ENCODE results near the gene SGIP1.

The SGIP1 gene

GRCh38 chr1:66605419-66605997, 71.6 kb downstream of the SGIP1 start:
- no peak overlapping the region for H3K4me3 ChIP-seq (ENCODE audit: low read length)
- H3K36me3 ChIP-seq (ENCODE audit: insufficient read depth, low read length) = no peaks in the 10 kb centered on the region
- no peaks in the 10 kb centered on the region for H3K4me1 ChIP-seq (ENCODE audit: insufficient read depth, low read length)
- no peaks in the 10 kb centered on the region for H3K9me3 ChIP-seq (ENCODE audit: low read length)
- H3K27me3 ChIP-seq (ENCODE audit: insufficient read depth, low read length) = peaks cover 2% of the 10 kb centered on the region
- H2AFZ ChIP-seq (ENCODE audit: low read depth, low read length) = no peak overlapping the region

DNA sequence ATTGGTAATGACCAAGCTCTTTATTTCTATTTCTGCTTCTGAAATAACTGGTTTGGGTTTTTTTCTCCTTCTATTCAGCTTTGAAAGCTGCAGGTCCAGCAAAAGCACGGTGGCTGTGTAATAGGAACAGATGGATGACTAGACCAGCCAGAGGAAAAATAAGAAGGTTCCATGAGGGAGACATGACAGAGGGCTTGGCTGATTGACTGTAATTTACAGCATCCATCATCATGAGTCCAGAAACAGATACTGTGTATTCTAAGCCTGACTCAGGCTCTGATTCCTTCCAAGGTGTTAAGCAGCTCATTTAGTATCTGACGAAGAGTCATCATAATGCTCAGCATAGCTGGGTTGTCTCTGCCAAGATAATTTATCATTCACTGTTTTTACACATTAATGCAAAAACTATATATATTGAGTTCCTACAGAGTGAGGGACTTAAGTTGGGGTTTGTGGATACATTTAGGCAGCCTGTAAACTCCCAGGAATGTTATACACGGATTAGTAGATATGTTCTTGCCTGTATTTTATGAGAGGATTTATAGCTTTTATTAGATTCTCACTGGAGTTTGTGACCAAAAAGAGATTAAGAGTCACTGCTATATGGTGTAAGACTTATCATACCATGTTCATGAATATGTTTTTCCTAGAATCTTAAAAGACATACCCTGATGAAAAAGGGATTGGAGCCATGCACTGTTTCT, 72.6 kb downstream of the SGIP1 start:
- Histone ChIP-seq H3K4me1 (ENCODE audit: insufficient read depth, low read length) (no peaks in the 10 kb centered on the region), H3K9me3 (ENCODE audit: low read length) (no peaks in the 10 kb centered on the region), H3K36me3 (ENCODE audit: insufficient read depth, low read length) (no peaks in the 10 kb centered on the region), H3K4me3 (ENCODE audit: low read length) (no peak overlapping the region), H3K27me3 (ENCODE audit: insufficient read depth, low read length) (peaks cover 2% of the 10 kb centered on the region), H2AFZ (ENCODE audit: low read depth, low read length) (no peak overlapping the region)

- Histone ChIP-seq H3K27me3 (ENCODE audit: insufficient read depth, low read length) (peaks cover 2% of the 10 kb centered on the region), H2AFZ (ENCODE audit: low read depth, low read length) (no peak overlapping the region), H3K4me3 (ENCODE audit: low read length) (no peak overlapping the region), H3K4me1 (ENCODE audit: insufficient read depth, low read length) (no peaks in the 10 kb centered on the region), H3K36me3 (ENCODE audit: insufficient read depth, low read length) (no peaks in the 10 kb centered on the region), H3K9me3 (ENCODE audit: low read length) (no peaks in the 10 kb centered on the region)
Measured at GRCh38 chr1:66607458-66607857, 73.5 kb downstream of the SGIP1 start.

GRCh38 chr1:66613187-66613586, 79.2 kb downstream of the SGIP1 start:
- Histone ChIP-seq H3K27me3 (ENCODE audit: insufficient read depth, low read length) (no peaks in the 10 kb centered on the region), H3K4me3 (ENCODE audit: low read length) (no peak overlapping the region), H3K4me1 (ENCODE audit: insufficient read depth, low read length) (no peaks in the 10 kb centered on the region), H2AFZ (ENCODE audit: low read depth, low read length) (no peak overlapping the region), H3K9me3 (ENCODE audit: low read length) (no peaks in the 10 kb centered on the region), H3K36me3 (ENCODE audit: insufficient read depth, low read length) (no peaks in the 10 kb centered on the region)

- Histone ChIP-seq H3K4me3 (ENCODE audit: low read length) (no peak overlapping the region), H3K9me3 (ENCODE audit: low read length) (no peaks in the 10 kb centered on the region), H3K27me3 (ENCODE audit: insufficient read depth, low read length) (no peaks in the 10 kb centered on the region), H2AFZ (ENCODE audit: low read depth, low read length) (no peak overlapping the region), H3K4me1 (ENCODE audit: insufficient read depth, low read length) (no peaks in the 10 kb centered on the region), H3K36me3 (ENCODE audit: insufficient read depth, low read length) (no peaks in the 10 kb centered on the region)
Measured at GRCh38 chr1:66617362-66618184, 83.6 kb downstream of the SGIP1 start.

DNA sequence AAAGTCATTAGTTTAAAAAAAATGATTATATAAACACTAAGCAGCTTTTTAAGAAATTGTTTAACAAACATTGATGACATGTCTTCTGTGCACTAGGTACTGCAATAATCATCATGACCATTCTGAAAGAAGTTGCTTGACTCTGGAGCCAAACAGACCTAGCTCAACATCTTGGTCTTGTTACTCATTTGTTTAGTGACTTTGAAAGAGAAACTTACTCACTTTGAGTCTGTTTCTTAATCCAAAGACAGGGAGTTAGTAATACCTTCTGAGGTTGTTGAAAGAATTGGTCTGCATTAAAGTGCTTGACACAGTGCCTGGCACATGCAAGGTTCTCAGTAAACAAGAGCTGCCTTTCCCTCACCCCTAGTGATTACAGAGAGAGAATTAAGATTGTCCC, 84.4 kb downstream of the SGIP1 start:
- Histone ChIP-seq H3K9me3 (ENCODE audit: low read length) (no peaks in the 10 kb centered on the region), H3K36me3 (ENCODE audit: insufficient read depth, low read length) (no peaks in the 10 kb centered on the region), H3K27me3 (ENCODE audit: insufficient read depth, low read length) (no peaks in the 10 kb centered on the region), H2AFZ (ENCODE audit: low read depth, low read length) (no peak overlapping the region), H3K4me3 (ENCODE audit: low read length) (no peak overlapping the region), H3K4me1 (ENCODE audit: insufficient read depth, low read length) (no peaks in the 10 kb centered on the region)

DNA sequence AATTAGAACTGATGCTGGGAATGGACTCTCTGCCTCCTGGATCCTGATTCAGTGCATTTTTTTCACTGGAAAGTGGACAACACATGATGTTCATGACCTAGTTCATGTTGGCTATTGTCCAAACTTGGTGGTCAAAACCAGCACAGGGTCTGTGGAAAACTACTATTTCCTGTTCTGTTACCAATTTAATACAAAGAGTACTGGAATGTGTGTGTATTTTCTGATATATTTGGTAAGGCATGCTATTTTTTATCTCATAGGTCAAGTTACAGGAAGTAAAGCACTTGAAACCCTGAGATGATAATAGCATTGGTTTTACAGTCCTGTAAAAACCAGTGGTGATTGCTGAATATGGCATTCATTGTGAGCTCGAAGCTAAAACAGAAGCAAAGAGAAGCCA, 89.9 kb downstream of the SGIP1 start:
- Histone ChIP-seq H3K27me3 (ENCODE audit: insufficient read depth, low read length) (no peaks in the 10 kb centered on the region), H3K4me1 (ENCODE audit: insufficient read depth, low read length) (no peaks in the 10 kb centered on the region), H3K4me3 (ENCODE audit: low read length) (no peak overlapping the region), H3K9me3 (ENCODE audit: low read length) (no peaks in the 10 kb centered on the region), H2AFZ (ENCODE audit: low read depth, low read length) (no peak overlapping the region), H3K36me3 (ENCODE audit: insufficient read depth, low read length) (no peaks in the 10 kb centered on the region)

- no peaks in the 10 kb centered on the region for H3K9me3 ChIP-seq (ENCODE audit: low read length)
Measured at GRCh38 chr1:66624412-66625060, 90.6 kb downstream of the SGIP1 start.

GRCh38 chr1:66626261-66626660, 92.3 kb downstream of the SGIP1 start:
- H3K27me3 ChIP-seq (ENCODE audit: insufficient read depth, low read length) = no peaks in the 10 kb centered on the region
- H3K9me3 ChIP-seq (ENCODE audit: low read length) = no peaks in the 10 kb centered on the region
- no peak overlapping the region for H2AFZ ChIP-seq (ENCODE audit: low read depth, low read length)
- H3K4me3 ChIP-seq (ENCODE audit: low read length) = no peak overlapping the region
- no peaks in the 10 kb centered on the region for H3K4me1 ChIP-seq (ENCODE audit: insufficient read depth, low read length)
- no peaks in the 10 kb centered on the region for H3K36me3 ChIP-seq (ENCODE audit: insufficient read depth, low read length)

More at GRCh38 chr1:66624412-66625060, 90.6 kb downstream of the SGIP1 start:
- Histone ChIP-seq H2AFZ (ENCODE audit: low read depth, low read length) (no peak overlapping the region), H3K27me3 (ENCODE audit: insufficient read depth, low read length) (no peaks in the 10 kb centered on the region), H3K4me3 (ENCODE audit: low read length) (no peak overlapping the region), H3K4me1 (ENCODE audit: insufficient read depth, low read length) (no peaks in the 10 kb centered on the region), H3K36me3 (ENCODE audit: insufficient read depth, low read length) (no peaks in the 10 kb centered on the region)

DNA sequence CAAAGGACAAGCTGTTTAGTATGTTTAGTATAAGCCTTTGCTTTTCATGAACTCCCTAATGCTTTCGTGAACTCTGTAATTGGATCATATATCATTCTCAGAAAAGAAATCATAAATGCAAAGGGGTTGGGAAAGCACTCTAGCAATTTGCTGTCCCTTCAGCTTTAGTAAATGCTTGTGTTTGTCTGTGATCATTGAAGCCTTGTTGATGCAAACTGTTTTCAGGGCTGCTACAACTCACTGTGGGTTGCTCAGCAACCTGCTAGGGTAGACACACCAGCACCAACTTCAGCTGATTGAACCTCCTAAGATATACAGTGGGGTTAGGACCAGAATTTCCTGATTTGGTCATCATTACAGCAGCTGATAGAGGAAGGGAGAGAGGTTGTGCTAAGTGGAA, 95.0 kb downstream of the SGIP1 start:
- Histone ChIP-seq H3K4me1 (ENCODE audit: insufficient read depth, low read length) (no peaks in the 10 kb centered on the region), H3K4me3 (ENCODE audit: low read length) (no peak overlapping the region), H3K27me3 (ENCODE audit: insufficient read depth, low read length) (no peaks in the 10 kb centered on the region), H2AFZ (ENCODE audit: low read depth, low read length) (no peak overlapping the region), H3K36me3 (ENCODE audit: insufficient read depth, low read length) (no peaks in the 10 kb centered on the region), H3K9me3 (ENCODE audit: low read length) (no peaks in the 10 kb centered on the region)

GRCh38 chr1:66633159-66633558, 99.2 kb downstream of the SGIP1 start:
- H3K27me3 ChIP-seq (ENCODE audit: insufficient read depth, low read length) = no peaks in the 10 kb centered on the region
- no peaks in the 10 kb centered on the region for H3K4me1 ChIP-seq (ENCODE audit: insufficient read depth, low read length)
- no peak overlapping the region for H3K4me3 ChIP-seq (ENCODE audit: low read length)
- no peaks in the 10 kb centered on the region for H3K9me3 ChIP-seq (ENCODE audit: low read length)
- no peak overlapping the region for H2AFZ ChIP-seq (ENCODE audit: low read depth, low read length)
- no peaks in the 10 kb centered on the region for H3K36me3 ChIP-seq (ENCODE audit: insufficient read depth, low read length)

DNA sequence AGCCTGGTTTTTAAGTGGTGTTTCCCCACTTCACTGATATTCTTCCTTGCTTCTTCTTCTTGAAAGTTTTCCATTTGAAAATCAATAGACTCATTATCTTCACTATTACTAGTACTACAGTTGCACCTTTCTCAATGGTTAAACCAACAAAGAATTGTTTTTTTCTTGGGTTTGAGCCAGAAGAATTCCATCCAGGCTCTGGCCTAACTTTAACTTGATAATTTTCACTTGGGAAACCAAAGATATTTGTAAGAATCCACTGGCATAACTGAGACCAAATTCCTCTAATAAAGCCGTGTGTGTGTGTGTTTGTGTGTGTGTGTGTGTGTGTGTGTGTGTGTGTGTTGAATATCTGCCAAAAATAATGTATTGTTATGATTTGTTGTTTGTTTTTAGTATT, 103.2 kb downstream of the SGIP1 start:
- Histone ChIP-seq H3K4me1 (ENCODE audit: insufficient read depth, low read length) (no peaks in the 10 kb centered on the region), H3K27me3 (ENCODE audit: insufficient read depth, low read length) (no peaks in the 10 kb centered on the region), H3K4me3 (ENCODE audit: low read length) (no peak overlapping the region), H3K9me3 (ENCODE audit: low read length) (no peaks in the 10 kb centered on the region), H3K36me3 (ENCODE audit: insufficient read depth, low read length) (no peaks in the 10 kb centered on the region), H2AFZ (ENCODE audit: low read depth, low read length) (no peak overlapping the region)

DNA sequence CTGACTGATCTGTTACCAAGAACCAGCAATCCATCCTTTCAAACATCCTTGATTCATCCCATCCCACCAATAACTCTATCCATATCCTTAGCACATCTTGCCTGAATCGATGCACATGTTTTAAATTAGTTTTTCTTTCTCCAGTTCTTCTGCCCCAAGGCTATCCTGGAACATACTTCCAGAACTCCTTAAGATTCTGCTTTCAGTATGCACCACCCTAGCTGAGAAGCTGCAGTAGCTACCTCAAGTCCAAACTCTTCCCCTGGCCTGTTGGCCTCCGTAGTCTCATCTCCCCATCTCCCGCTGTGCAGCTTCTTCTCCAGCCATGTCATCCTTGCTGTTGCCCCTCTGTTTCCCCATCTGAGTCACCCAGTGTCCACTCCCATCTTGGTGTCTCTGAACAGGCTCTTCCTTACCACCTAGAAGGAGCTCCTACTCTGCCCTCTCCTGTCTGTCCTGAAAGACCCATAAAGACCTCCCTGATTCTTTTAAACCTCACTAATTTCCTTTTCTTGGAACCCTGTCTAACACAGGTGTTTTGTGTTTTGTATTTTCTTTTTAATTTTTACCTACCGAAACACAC, 108.0 kb downstream of the SGIP1 start:
- Histone ChIP-seq H3K4me3 (ENCODE audit: low read length) (no peak overlapping the region), H3K36me3 (ENCODE audit: insufficient read depth, low read length) (no peaks in the 10 kb centered on the region), H3K9me3 (ENCODE audit: low read length) (no peaks in the 10 kb centered on the region)

More for the DNA sequence above, 108.0 kb downstream of the SGIP1 start:
- Histone ChIP-seq H3K27me3 (ENCODE audit: insufficient read depth, low read length) (no peaks in the 10 kb centered on the region), H3K4me1 (ENCODE audit: insufficient read depth, low read length) (no peaks in the 10 kb centered on the region), H2AFZ (ENCODE audit: low read depth, low read length) (no peak overlapping the region)
